Activated CD8-positive, alpha-beta memory T cell treated with anti-CD3 and anti-CD28 coated beads, Interleukin-2, amount 50 U/mL, for 4 hours (primary cell): ENCODE results near the gene GMEB2.
"Not testable (repeated sequence)": the region's sequence is repeated elsewhere in the genome, so short reads cannot be mapped to it uniquely, and the experiment has no call there.

Experiments used
- DNase-seq: peaks from one replicate; pipeline ENCODE4 v3.0.0-alpha.2; 2020

The GMEB2 gene

DNA sequence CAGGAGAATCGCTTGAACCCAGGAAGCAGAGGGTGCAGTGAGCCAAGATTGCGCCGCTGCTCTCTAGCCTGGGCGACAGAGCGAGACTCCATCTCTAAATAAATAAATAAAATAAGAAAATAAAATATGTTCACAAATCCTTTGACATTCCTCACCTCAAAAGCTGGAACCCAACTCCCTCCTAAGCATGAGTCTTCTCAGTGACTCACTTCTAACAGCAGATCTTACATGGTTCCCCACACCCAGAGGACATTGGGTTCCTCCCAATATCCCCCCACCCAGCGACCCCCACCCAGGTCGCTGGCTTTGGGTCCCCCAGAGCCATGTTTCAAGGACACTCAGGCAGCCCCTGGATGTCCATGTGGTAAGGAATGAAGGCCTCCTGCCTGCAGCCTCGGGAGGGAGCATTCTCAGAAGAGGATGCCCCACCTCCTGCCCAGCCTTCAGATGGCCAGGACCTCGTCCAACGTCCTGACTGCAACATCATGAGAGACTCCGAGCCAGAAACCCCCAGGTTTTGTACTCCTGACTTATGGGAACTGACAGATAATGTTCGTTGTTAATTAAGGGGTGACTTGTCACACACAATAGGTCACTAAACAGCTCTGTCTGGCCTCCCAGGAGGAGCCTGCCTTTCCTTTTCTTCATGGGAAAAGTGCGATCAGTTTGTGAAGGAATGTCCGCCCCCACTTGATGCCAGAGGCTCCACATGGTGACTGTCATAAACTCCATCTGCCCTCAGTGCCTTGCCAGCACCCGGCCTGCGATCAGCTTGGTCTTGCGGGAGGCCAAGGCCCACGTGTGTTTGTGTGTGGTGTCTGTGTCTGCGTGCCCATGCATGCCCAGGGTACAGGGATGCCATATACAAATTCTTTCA lies 10.1 kb upstream of the GMEB2 start:
- no peak for DNase-seq

DNA sequence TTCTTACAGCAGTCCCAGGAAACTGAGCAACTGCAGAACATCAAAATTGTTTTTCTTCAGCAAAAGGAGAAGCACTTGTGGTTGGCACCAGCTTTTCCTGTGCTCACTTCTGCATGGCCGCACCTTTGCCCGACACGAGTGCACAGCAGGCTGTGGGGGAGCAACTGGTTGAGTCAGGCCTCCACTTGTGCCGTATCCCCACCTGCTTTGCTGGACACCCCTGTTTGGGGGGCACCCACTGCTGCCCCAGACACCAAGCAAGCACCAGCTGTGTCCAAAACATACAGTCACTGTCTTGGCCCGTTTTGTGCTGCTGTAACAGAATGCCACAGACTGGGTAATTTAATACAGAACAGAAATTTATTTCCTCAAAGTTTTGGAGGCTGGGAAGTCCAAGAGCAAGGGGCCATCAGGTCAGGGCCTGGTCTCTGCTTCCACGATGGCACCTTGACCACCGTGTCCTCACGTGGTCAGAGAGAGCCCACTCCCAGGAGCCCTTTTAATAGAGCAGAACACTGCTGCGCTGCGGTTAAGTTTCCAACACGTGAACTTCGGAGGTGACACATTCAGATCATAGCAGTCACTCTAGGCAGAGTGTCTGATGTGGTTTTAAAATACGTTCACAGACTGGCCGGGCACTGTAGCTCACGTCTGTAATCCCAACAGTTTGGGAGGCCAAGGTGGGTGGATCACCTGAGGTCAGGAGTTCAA lies 8.7 kb upstream of the GMEB2 start:
- DNase-seq: peak; percentile 64

DNA sequence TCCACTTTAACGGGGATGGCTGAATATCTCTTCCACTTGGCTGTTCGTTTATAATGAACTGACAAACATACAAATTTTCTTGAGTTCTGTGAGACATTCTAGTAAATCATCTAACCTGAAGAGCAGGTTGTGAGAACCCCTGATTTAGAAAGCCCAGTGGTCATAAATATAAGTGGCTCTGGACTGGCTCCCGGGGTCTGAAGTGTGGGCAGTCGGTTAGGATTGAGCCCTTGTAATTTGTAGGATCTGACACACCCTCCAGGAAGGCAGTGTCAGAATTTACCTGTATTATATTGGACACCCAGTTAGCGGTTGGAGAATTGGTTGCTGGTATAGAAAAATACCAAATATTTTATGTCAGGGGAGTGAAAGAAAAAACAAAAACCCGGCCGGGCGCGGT lies 6.8 kb upstream of the GMEB2 start:
- DNase-seq: no peak

DNA sequence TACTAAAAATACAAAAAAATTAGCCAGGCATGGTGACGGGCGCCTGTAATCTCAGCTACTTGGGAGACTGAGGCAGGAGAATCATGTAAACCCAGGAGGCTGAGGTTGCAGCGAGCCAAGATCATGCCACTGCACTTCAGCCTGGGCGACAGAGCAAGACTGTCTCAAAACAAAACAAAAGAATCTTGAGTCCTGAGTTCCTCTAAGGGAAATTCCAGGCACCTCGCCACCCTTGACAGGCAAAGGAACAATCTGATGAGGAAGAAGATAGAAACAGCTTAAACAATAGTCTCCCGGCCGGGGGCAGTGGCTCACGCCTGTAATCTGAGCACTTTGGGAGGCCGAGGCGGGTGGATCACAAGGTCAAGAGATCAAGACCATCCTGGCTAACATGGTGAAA lies 4.5 kb upstream of the GMEB2 start:
- DNase-seq: not testable (repeated sequence)

DNA sequence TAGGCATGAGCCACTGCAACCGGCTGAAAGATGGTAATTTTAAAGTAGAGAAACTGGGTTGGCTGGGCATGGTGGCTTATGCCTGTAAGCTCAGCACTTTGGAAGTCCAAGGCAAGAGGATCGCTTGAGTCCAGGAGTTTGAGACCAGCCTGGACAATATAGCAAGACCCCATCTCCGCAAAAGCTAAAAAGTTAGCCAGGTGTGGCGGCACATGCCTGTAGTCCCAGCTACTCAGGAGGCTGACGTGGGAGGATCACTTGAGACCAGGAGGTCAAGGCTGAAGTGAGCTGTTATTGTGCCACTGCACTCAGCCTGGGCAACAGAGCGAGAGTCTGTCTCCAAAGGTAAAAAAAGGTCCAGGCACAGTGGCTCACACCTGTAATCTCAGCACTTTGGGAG lies 4.1 kb upstream of the GMEB2 start:
- DNase-seq: not testable (repeated sequence)

DNA sequence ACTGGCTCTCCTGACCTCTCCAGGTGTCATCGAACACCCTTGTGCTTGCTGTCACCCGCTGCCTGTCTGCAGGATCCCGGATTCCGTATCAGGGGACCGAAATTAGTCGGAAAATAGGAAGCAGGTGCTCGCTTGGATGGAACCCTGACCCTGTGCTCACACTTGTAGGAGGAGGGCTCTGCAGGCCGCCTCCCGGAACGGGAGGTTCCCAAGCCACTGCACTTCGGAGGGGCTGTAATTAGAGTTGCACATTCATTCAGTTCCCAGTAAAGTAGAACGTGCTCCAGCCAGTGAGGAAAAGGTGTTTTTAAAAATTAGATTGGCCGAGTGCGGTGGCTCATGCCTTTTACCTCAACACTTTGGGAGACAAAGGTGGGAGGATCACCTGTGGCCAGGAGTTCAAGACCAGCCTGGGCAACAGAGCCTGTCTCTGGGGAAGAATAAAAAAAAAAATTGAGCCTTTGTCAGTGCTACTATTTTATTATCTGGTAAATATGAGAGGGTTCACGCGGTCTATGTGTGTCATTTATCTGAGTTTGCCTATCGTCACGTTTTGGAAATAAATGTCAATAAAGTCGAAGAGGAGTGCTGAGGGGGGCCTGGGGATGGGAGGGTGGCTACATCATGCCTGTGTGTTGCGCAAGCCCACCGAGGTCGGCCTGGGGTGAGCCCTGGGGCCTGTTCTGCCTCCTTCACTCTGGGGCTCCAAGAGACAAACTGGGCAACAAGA lies 1.5 kb upstream of the GMEB2 start:
- DNase-seq: peak; percentile 62

DNA sequence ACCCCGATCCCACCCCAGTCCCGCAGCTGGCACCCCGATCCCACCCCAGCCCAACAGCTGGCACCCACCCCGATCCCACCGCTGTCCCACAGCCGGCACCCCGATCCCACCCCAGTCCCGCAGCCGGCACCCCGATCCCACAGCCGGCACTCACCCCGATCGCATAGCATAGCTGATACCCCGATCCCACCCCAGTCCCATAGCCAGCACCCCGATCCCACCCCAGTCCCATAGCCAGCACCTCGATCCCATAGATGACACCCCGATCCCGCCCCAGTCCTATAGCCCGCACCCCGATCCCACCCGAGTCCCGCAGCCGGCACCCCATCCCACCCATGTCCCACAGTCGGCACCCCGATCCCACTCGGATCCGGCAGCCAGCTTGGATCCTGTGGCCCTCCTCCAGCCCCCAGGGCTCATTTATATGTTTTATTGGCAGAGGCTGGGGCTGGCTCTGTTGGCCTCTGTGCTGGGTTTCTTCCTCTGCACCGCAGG lies 897 bp upstream of the GMEB2 start:
- DNase-seq: peak; percentile 27

DNA sequence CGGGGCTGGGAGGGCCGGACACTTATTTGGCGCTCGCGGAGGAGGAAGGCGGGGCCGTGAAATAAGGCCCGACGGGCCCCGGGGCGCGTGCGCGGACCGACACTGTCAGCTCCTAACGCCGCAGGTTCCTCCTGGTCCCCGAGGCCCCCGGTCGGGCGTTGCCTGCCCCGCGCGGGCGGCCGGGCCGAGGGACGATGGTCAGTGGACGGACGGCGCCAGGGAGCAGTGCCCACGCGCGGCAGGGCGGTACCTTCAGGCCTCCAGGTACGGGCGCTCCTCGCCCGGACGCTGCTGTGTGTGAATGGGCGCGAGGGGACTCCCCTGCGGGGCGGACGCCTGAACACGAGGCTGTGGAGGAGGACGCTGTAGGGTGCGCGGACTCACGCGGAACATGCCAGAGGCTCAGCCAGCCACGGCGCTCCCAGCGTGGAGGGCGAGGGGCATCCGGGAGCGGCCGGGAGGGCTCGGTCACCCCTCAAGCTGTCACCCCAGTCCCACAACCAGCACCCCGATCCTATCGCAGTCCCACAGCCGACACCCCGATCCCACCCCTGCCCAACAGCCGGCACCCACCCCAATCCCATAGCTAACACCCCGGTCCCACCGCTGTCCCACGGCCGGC lies 339 bp upstream of the GMEB2 start:
- peak; percentile 93 for DNase-seq

DNA sequence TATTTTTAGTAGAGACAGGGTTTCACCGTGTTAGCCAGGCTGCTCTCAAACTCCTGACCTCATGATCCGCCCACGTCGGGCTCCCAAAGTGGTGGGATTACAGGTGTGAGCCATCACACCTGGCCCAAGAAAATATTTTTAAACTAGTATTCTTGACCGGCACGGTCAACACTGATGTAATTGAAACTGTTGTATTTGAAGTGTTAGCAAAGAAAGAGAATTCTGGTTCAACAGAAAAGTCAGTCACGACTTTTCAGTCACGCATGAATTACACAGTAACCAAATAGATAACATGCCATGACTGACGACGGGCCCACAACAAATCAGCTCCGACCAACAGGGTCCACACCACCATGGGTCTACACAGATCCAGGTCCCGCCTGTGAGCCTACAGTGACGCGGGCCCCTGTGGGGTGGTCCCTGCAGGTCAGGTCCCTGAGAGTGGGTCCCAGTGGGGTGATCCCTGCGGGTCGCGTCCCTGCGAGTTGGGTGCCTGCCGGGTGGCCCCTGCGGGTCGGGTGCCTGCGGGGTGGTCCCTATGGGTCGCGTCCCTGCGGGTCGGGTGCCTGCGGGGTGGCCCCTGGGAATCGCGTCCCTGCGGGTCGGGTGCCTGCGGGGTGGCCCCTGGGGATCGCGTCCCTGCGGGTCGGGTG lies 1.0 kb downstream of the GMEB2 start:
- peak; percentile 35 for DNase-seq

DNA sequence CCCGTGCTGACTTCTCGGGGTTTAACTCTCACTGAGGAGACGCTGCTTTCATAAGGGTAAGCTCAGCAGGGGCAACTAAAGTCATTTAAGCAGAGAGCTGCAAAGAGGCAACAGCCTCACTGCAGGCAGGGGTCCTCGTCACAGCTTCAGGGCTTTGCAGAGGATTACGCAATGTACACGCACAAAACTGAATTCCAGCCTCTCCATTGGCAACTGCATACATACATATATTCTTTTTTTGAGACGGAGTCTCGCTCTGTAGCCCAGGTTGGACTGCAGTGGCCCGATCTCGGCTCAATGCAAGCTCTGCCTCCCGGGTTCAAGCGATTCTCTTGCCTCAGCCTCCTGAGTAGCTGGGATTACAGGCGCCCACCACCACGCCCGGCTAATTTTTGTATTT lies 2.4 kb downstream of the GMEB2 start:
- no peak for DNase-seq

DNA sequence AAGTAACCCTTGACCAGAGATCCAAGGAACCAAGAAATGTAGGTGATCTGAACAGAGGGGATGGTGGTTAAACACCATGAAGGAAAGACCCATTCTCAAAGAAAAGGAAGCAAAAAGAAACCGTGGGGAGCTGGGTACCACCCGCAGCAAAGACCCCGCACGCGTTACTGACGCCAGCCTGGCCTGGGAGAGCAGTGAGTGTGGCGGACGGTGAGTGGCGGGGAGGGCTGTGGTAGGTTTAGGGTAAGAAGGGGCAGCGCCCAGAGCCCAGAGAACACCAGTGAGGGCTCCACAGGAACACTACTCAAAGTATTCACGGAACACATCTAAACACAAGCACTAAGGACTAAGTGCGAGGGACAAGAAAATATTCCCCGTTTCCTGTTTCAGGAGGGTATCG lies 4.2 kb downstream of the GMEB2 start:
- DNase-seq: no peak

DNA sequence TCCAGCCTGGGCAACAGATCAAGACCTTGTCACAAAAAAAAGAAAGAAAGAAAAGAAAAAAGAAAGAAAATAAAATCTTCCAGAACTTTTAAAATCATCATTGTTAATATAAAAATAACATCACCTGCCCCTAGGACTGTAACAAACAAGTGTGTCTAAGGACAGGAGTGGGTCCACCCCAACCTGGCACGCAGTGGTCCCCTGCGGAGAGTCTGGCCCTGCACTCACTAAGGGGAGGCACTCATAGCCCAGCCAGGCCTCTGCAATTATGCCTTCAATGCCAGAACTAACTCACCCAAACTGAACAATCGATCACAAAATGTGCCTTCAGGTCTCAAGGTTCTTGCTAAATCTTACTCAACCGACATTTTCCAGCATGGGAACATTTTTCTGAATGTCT lies 4.8 kb downstream of the GMEB2 start:
- DNase-seq: no peak

DNA sequence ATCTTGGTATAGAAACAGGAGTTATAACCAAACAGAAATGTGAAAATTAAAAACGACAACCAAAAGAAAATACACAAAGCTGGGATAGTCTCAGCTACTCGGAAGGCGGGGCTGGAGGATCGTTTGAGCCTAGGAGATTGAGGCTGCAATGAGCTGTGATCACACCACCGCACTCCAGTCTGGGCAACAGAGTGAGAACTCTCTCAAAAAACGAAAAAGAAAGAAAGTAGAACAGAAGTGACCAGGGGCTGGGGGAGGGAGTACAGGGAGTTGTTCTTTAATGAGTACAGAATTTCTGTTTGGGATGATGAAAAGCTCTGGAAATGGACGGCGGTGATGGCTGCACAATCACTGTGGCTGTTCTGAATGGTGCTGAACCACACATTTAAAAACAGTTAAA lies 5.9 kb downstream of the GMEB2 start:
- no peak for DNase-seq

DNA sequence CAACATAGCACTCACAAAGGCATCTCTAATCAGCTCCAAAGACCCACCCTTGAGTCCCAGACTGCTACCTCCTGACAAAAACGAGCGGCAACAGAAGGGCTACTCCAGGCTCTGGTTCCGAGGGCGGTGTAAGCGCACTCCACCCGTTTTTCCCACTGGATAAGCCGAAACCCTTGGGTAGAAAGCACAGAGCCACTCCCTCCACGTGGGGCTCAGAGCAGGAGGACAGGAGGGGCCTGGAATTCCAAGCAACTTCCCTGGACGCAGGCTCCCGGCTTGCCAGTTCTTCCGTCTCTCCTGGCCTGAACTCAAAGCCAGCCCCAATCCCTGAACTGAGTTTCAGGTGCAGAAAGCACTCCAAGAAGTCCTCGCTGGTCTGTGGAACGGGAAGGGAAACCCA lies 7.4 kb downstream of the GMEB2 start:
- no peak for DNase-seq

DNA sequence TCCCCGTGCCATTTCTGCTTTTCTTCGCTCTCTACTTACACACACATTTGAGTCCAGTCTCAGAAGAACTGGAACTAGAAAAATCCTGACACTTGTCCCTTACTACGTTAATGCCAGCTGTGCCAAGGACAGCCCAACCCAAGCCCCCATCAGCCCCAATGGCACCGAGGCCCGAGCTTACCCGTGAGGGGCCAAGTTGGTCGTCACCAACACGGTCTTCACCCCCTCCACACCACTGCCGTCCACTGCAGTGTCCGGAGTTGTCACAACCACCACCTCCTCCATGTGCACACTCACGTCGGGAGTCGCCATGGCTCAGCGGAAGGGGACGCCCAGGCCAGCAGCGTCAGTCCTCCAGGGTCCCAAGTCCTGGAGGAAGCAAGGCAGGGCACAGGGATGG lies 7.8 kb downstream of the GMEB2 start:
- no peak for DNase-seq

DNA sequence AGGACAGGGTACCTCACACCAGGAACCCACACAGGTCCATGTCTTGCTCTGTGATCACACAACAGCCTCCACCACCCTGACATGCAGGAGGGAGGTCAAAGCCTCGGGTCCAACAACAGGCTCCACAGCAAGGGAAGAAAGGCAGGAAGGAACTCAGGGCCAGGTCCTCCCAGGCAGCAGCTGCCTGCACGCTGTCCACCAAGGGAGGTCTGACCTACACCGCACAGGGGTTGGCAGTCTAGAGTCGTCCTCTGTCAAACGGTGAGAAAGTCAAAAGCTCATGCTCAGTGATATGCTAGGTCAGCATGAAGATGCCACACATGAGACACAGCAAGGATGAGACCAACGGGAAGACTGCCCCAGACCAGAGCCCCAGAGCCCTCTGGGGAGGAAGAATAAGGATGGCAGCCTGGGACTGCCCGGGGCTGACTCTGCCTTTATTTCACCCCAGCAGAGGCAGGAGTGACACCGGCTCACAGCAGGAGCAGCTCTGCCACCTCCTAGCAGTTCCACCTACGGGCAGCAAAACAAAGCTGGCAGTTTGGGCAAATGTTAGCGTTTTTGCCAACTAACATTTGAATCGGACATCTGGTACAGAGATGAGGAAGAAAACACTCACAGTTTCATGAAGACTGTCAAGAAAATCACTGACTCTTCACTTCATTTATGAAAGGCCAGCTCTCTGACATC lies 8.5 kb downstream of the GMEB2 start:
- DNase-seq: no peak

DNA sequence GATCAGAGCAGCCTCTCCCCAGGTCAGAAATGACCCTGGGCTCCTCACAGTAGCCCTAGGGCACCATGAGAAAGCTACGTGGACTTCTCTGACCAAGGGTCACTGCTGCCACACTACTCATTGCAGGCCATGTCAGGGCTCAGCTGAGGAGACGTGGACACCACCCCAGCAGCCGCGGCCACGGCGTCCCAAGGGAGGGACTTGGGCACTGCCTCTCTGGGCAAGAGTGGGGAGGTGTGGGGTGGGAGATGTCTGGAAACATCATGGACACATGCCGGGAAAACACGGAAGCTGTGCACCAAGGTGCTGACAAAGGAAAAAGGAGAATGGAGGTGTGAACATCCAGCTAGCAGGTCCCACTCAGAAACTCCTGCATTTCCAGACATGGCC lies 9.0 kb downstream of the GMEB2 start:
- DNase-seq: no peak

DNA sequence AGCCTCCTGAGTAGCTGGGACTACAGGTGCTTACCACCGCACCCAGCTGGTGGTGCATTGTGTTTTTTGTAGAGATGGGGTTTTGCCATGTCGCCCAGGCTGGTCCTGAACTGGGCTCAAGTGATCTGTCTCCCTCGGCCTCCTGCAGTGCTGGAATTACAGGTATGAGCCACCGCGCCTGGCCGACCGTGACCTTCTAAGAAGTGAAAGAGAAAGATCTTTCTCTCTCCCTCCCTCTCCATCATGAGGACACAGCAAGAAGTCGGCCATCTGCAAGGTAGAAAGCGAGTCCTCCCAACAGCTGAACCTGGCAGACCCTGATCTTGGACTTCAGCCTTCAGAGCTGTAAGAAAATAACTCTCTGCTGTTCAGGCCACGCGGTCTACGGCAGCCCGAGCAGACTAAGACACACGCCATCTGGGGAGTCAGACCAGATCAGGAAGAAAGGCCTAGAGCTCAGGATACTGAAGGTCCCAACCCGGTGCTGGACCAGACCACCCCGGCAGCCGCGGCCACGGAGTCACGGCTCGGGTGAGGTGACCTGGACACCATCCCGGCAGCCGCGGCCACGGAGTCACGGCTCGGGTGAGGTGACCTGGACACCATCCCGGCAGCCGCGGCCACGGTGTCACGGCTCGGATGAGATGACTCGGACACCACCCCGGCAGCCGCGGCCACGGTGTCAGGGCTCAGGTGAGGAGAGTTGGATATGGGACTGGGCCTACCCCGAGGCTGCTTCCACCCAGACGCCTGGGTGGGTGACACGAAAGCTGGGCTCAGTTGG lies 9.6 kb downstream of the GMEB2 start:
- no peak for DNase-seq

DNA sequence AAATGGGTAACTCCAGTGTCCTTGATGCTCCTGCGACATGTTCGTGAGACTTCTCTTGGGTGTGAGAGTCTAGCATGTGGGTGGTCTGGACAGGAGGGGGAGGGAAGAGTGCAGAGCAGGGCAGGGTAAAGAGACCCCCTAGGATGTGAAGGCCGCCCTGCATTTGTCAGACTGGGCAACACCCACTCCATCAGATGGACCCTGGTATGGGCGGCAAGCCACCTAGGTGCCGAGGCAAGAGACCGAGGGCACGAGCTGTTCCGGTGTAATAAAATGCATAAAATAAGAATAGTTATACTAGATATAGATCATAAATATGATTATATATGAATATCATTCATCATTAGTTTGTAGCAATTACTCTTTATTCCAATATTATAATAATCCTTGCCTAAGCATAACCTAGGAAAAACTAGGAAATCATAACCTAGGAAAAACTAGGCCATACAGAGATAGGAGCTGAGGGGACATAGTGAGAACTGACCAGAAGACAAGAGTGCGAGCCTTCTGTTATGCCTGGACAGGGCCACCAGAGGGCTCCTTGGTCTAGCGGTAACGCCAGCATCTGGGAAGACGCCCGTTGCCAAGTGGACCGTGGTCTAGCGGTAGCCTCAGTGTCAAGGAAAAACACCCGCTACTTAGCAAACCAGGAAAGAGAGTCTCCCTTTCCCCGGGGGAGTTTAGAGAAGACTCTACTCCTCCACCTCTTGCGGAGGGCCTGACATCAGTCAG lies 12.9 kb downstream of the GMEB2 start:
- not testable (repeated sequence) for DNase-seq

DNA sequence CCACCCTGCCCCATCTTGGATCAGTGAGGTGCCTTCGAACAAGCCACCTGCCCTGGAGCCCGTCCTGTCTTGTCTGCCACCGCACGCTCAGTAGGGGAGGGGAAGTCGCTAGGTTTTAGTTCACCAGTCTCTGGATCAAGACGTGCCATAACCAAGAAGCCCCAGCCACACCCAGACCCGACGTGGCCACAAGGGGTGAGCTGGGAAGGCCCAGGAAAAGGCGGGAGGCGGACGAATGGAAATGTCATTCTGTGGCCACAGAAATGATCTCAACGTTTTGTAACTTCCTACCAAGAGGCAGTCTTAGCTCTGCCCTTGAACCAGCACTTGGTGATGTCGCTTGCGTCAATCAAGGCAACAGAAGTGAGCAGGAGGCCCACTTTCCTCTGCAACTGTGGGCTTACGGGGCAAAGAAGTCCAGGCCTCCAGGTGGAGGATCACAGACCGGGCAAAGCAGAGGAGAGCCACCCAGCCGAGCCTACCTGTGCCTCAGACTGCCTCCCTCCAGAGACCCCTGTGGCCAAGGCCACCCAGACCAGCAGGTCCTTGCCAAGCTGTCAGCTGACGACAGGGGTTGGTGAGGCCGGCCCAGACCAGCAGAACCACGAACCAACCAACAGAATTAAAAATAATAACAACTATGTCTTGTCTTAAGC lies 14.5 kb downstream of the GMEB2 start:
- no peak for DNase-seq
